Erythroblast (primary cell): ENCODE data around the gene CRTC2.

ENCODE experiments used
- GATA1 ChIP-seq: IDR thresholded peaks from 2 replicates; pipeline ENCODE4 v1.6.1; 2011; ENCODE audit warnings: low read depth, mild to moderate bottlenecking, control low read depth, low read length, moderate library complexity
- POLR2A ChIP-seq: IDR thresholded peaks from 2 replicates; pipeline ENCODE4 v1.6.1; 2011; ENCODE audit warnings: mild to moderate bottlenecking, low read length

- no peak for TF ChIP-seq POLR2A
- no peak for TF ChIP-seq GATA1
Observed at GRCh38 chr1:153929426-153929825, 29.0 kb downstream of the CRTC2 start.
